Measurements from ENCODE around the gene ORAI2.
A peak's percentile ranks its signal among the peaks of the same experiment; 100 is the strongest.
"Not testable (repeated sequence)": the region's sequence is repeated elsewhere in the genome, so short reads cannot be mapped to it uniquely, and the experiment has no call there.

The ORAI2 gene

DNA sequence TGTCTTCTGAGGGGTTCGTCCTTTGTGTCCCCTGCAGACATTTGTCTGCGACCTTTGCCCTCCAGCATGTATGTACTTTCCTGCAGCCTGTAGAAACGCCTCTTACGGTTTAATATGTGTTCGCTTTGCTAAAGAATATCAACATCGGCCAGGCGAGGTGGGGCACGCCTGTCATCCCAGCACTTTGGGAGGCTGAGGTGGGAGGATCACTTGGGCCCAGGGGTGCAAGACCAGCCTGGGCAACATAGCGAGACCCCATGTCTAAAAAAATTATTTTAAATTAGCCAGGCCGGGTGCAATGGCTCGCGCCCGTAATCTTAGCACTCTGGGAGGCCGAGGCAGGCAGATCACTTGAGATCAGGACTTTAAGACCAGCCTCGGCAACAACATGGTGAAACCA lies 15.8 kb downstream of the ORAI2 start:
- no peak for DNase-seq

DNA sequence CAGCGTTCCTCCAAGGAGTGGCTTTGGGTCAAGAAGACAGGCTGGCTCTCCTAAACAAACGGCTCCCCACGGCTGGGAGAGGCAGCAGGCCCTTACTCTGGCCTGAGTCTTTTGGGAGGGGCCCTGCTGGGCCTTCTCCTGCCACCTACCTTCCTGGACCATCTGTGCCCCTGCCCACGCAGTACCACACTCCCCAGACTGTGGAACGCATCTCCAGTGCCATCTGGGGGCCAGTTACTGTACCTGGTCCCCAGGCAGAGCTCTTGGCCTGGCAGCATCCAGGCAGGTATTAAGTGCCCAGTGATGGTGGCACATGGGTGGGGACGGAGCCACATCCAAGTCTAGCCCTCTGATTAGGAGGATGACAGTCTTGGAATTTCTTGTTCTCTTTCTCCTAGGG lies 16.9 kb downstream of the ORAI2 start:
- DNase-seq, result peak; percentile 43

DNA sequence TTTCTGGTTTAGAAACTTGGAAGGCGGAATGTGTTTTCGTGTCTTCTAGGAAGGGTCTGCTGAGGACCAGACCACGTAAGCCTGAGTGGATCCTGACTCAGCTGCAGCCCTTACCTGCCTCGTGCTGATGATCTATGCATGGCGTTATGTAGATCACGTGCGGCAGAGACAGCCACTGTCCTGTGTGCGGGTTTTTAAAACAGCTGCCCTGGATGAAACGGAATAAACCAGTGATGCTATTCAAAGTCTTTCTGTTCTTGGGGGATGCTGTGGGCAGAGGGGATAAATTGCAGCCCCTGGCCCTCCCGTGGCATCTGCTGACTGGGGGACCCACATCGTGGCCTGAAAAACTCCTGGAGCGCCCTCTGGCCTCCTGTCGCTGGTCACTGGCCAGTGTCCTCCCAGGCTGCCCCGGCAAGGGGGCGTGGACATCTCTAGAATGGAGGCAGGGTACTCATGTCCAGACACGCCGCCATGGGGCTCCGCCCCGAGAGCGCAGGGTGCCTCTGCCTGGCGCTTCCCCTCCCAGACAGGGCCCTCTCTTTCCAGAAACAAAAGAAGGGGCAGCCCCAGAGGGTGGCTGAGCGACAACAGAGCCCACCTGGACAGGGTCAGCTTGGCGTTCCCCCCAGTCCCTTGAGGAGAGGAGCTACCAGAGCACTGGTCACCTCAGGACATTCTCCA lies 18.1 kb downstream of the ORAI2 start:
- DNase-seq, result peak; percentile 87

DNA sequence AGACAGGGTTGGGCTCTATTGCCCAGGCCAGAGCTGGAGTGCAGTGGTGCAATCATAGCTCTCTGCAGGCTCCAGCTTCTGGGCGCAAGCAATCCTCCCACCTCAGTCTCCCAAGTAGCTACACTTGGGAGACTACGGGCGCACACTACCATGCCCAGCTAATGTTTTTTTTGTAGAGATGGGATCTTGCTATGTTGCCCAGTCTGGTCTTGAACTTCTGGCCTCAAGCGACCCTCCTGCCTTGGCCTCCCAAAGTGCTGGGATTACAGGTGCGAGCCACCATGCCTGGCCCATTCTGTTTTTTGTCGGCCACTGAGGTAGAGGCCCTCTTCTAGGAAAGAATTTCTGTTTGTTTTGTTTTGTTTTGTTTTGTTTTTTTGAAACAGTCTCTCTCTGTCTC lies 19.1 kb downstream of the ORAI2 start:
- no peak for DNase-seq

DNA sequence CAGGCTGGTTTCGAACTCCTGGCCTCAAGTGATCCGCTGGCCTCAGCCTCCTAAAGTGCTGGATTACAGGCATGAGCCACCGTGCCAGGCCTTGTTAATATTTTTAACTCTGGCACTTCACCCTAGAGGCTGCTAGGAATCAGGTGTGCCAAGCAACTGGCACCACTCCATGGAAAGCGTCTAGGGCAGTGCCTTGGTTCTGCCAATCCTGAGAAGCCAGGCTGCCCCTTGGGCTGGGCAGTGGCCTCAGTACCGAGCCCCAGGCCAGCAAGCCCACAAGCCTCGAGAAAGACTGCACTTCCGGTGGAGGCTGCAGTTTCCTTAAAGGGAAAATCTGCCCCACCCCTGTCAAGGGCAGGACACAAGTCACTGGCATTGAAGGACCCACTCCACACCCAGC lies 19.9 kb downstream of the ORAI2 start:
- no peak for DNase-seq

DNA sequence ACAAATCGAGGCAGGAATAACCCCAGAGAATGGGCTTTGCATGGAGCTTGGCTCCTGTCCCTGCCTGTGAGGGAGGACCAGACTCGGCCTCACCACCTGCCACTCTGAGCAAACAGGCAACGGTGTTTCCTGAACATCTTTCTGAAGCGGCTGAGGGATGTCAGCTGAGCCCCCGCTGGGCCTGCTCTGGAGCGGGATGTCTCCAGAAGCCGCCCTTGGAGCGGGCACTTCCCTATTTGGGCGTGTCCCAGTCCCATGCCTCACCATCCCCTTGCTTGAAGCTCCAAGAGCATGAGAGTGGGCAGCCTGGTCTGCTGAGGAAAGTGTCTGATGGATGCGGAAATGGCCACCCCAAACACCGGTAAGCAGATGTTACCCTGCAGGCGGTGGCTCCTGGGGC lies 21.1 kb downstream of the ORAI2 start:
- peak; percentile 48 for DNase-seq

DNA sequence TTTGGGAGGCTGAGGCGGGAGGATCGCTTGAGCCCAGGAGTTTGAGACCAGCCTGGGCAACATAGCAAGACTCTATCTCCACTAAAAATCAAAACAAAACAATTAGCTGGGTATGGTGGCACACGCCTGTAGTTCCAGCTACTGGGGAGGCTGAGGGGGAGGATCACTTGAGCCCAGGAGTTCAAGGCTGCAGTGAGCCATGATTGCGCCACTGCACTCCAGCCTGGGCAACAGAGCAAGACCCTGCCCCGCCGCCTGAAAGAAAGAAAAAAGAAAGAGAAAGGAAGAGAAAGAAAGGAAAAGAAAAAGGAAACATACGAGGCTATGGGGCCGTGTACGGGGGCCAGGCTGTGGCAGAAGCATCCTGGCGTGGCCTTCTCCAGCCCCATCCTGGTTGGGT lies 21.6 kb downstream of the ORAI2 start:
- not testable (repeated sequence) for DNase-seq

DNA sequence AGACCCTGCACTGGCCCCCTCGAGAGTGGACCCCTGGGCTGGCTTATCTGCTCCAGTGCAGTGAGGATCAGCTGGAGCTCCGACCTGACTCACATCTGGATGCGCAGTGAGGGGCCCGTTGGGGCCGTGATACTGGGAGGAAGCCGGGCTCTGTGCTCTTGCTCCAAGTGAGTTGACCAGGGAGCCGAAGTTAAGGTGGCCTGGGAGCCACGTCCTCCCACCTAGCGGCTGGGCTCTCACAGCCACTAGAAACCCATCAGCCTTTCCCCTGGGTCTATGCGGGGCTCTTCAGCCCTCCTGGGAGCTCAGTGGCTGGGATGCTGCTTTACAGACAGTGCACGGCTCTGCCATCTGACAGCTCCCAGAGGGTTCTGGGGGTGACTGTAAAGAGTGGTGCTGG lies 22.2 kb downstream of the ORAI2 start:
- peak; percentile 48 for DNase-seq

DNA sequence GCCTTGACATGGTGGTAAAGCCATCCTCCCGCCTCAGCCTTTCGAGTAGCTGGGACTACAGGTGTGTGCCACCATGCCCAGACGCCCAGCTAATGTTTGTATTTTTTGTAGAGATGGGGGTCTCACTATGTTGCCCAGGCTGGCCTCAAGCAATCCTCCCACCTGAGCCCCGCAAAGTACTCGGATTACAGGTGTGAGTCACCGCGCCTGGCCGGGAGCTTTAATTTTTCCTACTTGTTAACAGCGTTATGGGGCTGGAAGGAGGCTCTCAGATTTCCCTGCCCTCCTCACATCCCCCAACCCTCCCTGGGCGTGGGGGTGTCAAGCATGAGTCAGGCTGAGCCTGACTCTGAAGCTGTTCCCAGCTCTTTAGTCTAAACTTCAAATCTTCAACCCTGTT lies 23.0 kb downstream of the ORAI2 start:
- DNase-seq, result peak; percentile 71

DNA sequence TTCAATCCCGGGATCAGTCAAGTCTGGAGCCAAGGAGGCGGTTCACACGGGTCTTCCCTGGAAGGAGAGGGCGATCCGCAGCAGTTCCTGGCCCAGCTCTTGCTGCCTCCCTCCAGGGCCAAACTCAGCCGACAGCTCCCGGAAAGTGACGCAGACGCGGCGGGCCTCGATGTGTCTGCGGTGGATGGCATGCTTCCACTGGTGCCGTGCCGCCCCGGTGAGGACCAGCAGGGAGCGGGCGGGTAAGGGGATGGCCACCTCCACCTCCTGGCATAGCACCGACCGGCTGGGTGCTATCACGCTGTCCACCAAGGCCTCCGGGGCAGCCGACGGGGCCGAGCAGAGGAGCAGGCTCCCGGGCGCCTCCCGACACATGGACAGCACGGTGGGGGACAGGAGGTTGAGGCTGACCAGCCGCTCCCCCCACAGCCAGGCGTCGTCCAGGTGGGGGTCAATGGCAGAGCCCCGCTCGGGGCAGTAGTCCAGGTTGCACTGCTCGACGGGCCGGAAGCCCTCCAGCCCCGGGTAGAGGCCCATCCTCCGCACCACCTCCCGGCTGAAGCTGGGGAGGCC lies 24.1 kb downstream of the ORAI2 start:
- DNase-seq, result peak; percentile 50

DNA sequence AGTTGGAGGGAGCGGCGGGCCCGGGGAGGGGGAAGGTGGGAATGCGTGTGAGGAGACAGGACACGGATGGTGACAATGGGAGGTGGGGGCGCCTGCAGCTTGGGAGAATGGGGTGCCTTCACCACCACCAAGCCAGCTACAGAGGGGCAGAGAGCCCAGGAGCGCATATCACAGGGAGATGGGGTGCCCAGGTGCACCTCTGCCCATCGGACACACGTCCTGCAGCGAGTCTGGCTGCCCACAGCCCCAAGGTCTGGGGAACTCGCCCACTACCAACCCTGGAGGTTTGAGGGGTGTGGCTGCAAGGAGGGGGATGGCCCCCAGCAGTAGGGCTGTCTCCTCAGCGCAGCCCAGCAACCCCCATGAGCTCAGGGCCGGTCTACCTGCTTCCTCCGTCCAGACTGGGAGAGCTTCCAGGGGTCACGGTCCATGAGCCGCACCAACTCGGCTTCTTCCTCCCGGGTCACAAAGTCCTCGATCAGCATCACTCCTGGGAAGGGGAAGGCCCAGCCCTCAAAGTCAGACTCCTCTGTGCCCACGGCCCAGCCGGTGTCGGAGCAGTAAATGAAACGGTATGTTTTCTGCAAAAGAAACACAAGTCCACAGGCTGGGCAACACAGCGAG lies 26.0 kb downstream of the ORAI2 start:
- no peak for DNase-seq

DNA sequence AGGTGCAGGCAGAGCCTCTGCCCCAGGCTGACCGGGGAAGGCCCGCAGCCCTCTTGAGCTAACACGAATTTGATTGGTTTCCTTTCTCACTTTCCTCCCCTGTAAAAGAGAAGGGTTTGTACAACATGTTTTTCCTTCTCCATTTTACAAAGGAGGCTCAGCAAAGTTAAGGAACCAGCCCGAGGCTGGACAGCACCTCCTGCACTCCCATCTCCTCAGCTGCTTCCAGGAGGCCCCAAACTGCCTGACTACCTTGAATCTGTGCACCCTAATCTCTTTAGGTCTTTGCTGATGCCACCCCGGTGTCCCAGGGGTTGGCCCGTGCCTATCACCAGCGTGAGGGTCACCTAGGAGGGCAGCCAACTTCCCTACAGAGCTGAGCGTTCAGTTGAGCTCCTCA lies 27.1 kb downstream of the ORAI2 start:
- no peak for DNase-seq

DNA sequence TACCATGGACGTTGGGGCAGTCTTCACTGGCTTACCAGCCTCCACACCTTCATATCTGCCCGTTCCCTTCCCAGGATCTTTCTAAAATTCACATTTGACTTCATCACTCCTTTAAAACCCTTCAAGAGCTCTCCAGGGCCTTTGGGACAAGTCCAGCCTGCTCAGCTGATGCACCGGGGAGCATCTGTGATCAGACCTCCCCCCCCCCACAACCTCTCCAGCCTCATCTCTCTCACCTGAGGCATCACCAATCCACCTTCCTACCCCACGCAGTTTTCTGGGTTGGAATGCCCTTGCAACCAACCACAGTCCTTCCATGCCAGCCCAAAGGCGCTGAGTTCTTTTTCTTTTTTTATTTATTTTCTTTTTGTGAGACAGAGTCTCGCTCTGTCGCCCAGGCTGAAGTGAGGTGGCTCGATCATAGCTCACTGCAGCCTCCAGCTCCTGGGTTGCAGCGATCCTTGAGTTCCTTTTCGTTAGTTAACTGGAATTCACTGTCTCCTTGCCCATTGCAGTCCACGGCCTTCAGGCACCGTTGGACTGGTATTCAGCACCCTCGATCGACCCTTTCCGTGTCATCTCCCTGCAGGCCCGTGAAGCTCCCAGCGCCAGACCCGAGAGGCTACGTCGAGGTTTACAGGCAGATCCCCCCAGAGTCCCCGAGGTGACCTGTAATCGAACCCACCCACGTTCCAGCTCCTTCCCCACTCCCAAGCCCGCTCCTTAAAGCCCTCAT lies 30.6 kb downstream of the ORAI2 start:
- DNase-seq, result peak; percentile 53

DNA sequence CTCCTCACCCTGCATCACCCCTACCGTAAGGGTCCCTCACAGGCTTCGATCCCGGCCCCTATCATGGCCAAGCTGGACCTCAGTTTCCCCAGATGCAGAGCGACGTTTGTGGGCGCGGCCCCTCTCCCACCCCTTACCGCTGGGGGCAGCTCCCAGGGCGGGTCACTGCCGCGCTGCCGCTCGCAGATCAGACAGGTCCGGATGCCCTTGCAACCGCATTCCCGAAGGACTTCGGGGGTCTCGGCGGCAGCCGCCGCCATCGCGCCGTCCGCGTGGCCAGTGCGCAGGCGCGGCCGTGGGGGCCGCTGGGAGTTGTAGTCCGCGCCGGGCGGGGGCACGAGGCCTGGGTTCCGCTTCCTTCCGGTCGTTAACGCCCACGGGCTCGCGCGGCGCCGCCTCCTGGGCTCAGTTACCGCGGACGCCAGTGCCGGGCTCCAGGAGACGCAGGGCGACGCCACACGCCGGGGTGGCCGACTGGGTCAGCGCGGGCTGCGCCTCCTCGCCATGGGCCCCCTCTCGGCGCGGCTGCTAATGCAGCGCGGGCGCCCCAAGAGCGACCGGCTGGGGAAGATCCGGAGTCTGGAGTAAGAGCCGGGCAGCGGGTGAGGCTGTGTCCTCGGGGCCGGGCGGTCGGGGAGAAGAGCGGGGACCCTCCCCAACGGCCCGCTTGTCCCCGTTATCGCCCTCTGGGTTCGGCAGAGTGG lies 31.4 kb downstream of the ORAI2 start, which contains the start of the genes ALKBH4 and LRWD1:
ALKBH4 (minus strand) TSS at position 287 of the 704 bp plus-strand sequence; CDS start at position 260, 27 bp downstream.
LRWD1 (plus strand) TSS at position 408 of the 704 bp plus-strand sequence; CDS start at position 505, 97 bp downstream.
- peak; percentile 94 for DNase-seq

DNA sequence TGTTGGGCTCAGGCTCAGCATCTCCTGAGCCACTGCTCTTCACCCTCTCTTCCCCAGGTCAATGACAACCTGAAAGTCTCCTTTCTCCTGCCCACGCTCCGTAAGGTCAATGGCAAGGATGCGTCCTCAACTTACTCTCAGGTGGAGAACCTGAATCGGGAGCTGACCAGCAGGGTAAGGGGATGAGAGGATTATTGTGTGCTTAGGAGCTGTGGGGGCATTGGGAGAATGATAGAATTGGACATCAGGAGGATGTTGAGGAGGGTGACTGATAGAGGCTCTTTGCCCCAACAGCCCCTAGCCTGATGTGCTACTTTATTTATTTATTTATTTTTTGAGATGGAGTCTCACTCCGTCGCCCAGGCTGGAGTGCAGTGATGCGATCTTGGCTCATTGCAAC lies 32.7 kb downstream of the ORAI2 start:
- DNase-seq, result no peak

DNA sequence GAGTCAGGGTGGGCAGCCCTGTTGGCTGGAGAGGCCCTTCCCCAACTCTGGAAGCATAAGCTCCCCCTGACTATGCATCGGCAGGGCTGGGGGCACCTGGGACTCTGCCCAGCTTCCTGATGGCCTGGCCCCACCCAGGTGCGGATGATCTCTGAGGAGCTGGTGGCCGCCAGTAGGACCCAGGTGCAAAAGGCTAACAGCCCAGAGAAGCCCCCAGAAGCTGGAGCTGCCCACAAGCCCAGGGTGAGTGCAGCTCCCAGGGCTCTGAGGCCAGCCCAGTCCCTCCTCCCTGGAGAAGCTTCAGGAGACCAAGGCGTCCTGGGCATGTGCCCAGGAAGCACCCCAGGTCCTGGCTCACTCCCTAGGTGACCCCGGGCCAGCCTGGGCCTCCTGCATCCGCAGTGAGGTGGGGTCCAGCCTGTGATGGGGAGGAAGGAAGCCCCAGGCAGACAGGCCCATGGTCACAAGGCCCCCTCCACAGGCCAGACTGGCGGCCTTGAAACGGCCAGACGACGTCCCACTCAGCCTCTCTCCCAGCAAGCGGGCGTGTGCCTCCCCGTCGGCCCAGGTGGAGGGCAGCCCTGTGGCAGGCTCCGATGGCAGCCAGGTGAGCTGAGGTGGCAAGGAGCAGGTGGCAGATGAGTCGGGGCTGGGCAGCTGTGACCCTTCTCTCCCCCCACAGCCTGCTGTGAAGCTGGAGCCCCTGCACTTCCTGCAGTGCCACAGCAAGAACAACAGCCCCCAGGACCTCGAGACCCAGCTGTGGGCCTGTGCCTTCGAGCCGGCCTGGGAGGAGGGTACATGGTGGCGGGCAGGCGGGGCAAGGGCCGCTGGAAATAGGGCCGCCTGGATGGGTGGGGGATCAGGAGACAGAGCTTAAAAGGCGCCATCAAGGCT lies 34.5 kb downstream of the ORAI2 start:
- no peak for DNase-seq

DNA sequence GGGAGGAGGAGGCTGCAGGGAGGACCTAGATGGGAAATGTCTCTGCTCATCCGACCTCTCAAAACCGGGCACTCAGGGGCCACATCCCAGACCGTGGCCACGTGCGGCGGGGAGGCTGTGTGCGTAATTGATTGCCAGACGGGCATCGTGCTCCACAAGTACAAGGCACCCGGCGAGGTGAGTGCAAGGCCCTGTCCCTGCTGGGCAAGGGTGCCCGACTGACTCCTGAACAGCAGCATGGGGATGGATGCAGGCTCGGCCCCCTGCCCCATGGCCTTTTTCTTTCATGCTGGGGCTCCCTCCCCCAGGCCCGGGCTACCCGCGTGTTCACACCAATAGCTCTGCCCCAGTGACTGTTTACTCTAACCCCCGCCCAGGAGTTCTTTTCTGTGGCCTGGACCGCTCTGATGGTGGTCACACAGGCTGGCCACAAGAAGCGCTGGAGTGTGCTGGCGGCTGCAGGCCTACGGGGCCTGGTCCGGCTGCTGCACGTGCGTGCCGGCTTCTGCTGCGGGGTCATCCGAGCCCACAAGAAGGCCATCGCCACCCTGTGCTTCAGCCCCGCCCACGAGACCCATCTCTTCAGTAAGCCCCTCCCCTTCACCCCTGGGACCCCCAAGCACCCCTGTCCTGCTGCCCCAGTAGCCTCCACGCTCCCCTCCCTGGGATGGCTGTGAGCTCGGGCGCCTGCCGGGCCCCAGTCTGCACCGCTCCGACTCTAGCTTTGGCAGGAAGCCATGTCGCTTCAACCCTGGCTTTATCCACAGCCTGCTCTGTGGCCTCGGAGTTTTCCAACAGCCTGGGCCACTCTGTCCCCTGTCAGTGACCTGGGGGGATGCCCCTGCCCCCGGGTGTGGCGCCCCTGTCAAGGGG lies 35.3 kb downstream of the ORAI2 start:
- no peak for DNase-seq

DNA sequence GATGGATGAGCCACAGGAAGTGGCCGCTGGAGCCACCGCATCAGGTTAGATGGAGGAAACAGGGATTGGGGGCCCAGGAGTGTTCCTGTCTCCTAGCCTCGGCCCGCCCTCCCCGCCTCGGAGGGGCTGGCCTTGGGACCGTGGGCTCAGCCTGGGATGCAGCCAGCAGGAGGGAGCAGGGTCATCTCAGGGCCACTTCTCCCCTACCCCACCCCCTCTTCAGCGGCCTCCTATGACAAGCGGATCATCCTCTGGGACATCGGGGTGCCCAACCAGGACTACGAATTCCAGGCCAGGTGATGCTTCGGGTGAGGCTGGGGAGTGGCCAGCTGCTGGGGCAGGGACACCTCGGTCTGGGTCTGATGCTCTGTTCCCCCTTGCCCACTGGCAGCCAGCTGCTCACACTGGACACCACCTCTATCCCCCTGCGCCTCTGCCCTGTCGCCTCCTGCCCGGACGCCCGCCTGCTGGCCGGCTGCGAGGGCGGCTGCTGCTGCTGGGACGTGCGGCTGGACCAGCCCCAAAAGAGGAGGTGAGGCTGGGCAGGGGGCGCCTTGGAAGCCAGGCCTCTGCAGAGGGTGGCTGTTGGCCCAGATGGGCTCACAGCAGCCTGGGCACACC lies 36.1 kb downstream of the ORAI2 start:
- DNase-seq, result no peak

DNA sequence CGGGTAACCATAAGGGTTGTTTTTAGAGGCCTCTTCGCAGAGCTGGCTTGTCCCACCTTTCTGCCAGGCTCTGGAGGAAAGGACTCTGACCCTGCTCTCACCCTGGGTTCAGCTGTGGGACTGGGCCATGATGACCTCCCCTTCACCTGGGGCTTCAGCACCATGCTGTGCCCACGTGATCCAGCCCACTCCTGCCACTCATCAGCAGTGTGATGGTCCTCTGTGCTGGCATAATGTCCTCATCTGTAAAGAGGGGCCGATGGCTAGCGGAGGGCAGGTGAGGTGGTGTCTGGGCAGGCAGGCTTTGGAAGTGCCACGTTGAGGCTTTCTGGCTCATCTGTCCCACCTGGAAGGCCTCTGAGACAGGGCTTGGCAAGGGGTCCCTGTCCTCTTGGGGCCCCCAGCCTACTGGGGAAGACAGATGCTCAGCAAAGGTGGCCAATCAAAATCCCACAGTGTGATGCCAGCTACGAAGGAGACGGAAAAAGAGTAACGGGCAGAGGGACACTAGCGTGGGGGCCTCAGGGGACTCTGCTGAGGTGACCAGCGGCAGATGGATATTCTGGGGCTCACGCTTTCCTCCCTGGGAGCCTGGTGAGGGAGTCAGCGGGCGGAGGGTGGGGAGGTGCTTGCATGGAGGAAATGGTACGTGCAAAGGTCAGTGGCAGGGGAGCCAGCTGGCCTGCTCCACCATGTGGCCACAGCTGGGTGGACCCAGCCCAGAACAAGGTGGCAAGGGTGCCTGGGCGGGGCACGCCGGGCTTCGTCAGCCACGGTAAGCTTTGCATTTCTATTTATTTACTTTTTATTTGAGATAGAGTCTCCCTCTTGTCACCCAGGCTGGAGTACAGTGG lies 36.8 kb downstream of the ORAI2 start:
- no peak for DNase-seq

DNA sequence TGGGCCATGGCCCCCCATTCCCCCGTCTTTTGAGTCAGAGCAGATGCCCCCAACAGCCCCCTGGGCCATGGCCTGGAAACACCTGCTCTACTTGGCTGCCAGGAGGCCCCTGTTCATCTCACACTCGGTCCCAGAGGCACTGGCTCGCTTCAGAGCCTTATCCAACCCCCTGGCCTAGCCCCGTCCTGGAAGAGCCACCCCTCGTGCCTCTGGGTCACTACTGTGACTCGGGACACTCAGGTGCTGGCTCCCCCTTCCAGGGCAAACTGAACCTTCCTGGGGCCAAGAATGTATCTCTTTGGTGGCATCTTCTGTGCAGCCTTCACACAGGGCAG lies 38.4 kb downstream of the ORAI2 start:
- no peak for DNase-seq

Data from islet precursor cell (in vitro differentiated cells).